Stimulated activated naive B cell treated with anti-CD40 and anti-IgM and Interleukin-4, amounts not matched to agents 10 μg/mL and 1 μg/mL and 100 μg/mL, for 72 hours (primary cell): ENCODE measurements around the gene NAALADL2.

Experiments used
- ATAC-seq, 2 donors: fragments of 150-1000 bp; cut with Tn5 transposase; replicated peaks; 2 replicates each; pipeline ENCODE4 v1.10.0; 2021; ENCODE audit warnings: moderate library complexity in 1 of 2
- DNase-seq: peaks from one replicate; pipeline ENCODE4 v3.0.0; 2021
- H3K27ac Mint-ChIP-seq: one replicate; pipeline ENCODE4 v1.8.0; 2022; ENCODE audit warnings: mild to moderate bottlenecking, mixed read lengths
- H3K27me3 Mint-ChIP-seq, 2 donors: one replicate each; pipeline ENCODE4 v1.8.0; 2022; ENCODE audit warnings: mixed read lengths in 2 of 2
- H3K36me3 Mint-ChIP-seq, 2 donors: one replicate each; pipeline ENCODE4 v1.8.0; 2022; ENCODE audit warnings: mixed read lengths in 2 of 2, mild to moderate bottlenecking in 1 of 2
- H3K4me1 Mint-ChIP-seq, 2 donors: one replicate each; pipeline ENCODE4 v1.8.0; 2022; ENCODE audit warnings: mixed read lengths in 2 of 2, mild to moderate bottlenecking in 1 of 2
- H3K4me3 Mint-ChIP-seq, 2 donors: one replicate each; pipeline ENCODE4 v1.8.0; 2022; ENCODE audit warnings: mild to moderate bottlenecking in 2 of 2, mixed read lengths in 2 of 2, moderate library complexity in 1 of 2
- H3K9me3 Mint-ChIP-seq, 2 donors: one replicate each; pipeline ENCODE4 v1.8.0; 2022; ENCODE audit warnings: mixed read lengths in 2 of 2, mild to moderate bottlenecking in 1 of 2

Gene NAALADL2

DNA sequence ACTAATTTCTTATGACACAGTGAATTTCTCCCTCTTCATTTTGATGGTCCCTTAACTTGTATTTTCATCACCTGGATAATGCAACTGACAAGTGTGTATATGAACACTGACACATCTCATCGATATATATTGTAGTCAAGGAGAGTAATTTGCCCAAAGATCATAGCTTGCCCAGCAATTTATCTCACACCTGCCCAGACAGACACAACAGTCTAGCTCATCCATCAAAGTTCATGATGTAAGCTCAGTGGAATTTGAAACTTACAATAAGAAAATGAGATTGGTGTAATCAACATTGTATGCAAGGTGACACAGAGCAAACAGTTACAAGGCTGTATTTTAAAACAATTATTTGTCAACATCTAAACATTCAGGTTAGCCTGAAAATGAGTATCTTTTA is 805.8 kb downstream of the NAALADL2 start:
- Mint-ChIP-seq H3K27ac (no peak overlapping the region), H3K4me1 (no peaks in the 10 kb centered on the region), H3K27me3 (no peaks in the 10 kb centered on the region), H3K36me3 (no peaks in the 10 kb centered on the region), H3K9me3 (peaks cover 0 to 1% of the 10 kb centered on the region in 2 donors), H3K4me3 (no peak overlapping the region)
- DNase-seq (no peak), ATAC-seq (no peak)

DNA sequence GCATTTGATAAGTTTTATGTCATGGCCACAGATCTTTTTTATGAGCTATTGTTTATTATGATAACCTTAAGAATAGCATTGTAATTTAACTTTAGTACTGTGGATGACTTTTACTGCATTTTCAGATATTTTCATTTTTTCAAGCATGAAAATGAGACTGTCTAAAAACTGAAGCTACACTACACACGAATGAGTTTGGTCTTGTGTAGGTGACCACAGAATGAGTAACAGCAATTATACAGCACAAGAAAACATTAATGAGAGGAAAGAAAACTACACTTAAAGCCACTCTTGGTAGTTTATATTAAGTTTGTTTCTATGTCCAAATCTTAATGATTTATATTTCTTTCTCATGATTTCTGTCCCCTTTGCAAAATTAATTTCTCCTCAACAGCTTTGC is 809.2 kb downstream of the NAALADL2 start:
- Mint-ChIP-seq H3K36me3 (no peaks in the 10 kb centered on the region), H3K27me3 (no peaks in the 10 kb centered on the region), H3K27ac (no peak overlapping the region), H3K4me1 (no peaks in the 10 kb centered on the region), H3K9me3 (no peaks in the 10 kb centered on the region), H3K4me3 (no peak overlapping the region)
- ATAC-seq (no peak), DNase-seq (no peak)

DNA sequence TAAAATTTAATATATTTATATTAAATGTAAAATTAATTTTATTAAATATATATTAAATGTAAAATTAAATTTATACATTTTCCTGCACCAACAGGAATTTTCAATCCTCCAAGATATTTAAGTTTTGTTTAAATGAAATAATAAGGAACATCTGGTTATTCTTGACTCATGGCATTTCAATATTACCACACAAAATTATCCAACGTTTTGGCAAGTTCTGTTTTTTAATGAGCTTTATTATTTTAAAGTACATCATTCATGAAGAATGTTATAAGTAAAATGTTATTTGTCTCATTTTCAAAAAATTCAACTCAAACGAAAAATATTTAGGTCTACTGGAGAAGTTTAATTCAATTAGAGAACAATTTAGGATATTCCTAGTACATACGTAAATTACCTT is 811.4 kb downstream of the NAALADL2 start:
- DNase-seq (no peak), ATAC-seq (no peak)
- Mint-ChIP-seq H3K9me3 (no peaks in the 10 kb centered on the region), H3K27me3 (no peaks in the 10 kb centered on the region), H3K27ac (no peak overlapping the region), H3K36me3 (no peaks in the 10 kb centered on the region), H3K4me1 (no peaks in the 10 kb centered on the region), H3K4me3 (no peak overlapping the region)

DNA sequence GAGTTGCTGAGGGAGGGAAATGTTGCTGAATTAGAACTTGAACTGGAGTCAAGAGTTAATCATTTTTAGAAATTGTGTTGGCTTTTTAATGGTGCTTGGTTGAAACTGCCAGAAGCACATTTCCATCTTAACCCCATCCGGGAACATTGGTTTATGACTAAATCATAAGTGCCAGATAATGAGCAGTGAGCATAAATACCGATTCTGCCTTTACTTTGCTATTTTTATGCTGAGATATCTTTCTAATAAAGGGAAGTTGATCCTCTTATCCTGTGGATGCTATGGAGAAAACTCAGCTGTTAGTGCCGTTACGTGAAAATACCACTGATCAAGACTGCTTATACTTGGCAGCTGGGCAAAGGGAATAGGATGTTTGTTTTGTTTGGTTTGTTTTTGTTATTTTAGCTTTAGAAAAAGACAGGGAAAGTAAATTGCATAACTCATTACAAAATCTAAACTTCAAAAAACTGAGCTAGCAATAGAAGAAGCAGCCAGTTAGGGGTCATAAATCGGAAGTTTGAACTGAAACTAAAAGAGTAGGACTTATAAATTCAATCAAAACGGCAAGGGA is 813.1 kb downstream of the NAALADL2 start:
- ATAC-seq (no peak), DNase-seq (no peak)
- Mint-ChIP-seq H3K4me3 (no peak overlapping the region), H3K36me3 (no peaks in the 10 kb centered on the region), H3K9me3 (no peaks in the 10 kb centered on the region), H3K27me3 (no peaks in the 10 kb centered on the region), H3K4me1 (no peaks in the 10 kb centered on the region), H3K27ac (no peak overlapping the region)

DNA sequence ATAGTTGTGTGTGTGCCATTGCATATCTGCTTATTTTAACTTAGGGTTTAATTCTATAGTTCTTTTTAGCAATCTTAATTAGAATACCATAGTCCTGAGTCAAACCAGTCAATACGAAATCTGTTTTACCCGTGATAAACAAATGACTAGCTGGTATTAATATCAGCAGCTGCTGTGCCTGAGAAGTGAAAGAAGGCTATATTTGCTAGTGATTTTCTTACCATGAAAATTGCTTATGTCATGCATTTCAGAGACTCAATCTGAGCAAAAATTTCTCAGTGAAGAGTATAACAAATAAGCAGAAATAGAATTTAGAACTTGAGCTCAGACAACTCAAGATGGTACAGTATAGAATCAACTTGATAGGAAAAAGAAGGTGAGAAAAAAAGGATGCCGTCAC is 820.4 kb downstream of the NAALADL2 start:
- Mint-ChIP-seq H3K27ac (no peak overlapping the region), H3K36me3 (no peaks in the 10 kb centered on the region), H3K9me3 (peaks cover 4 to 5% of the 10 kb centered on the region in 2 donors), H3K4me3 (no peak overlapping the region), H3K4me1 (no peaks in the 10 kb centered on the region), H3K27me3 (no peaks in the 10 kb centered on the region)
- ATAC-seq (no peak), DNase-seq (no peak)

DNA sequence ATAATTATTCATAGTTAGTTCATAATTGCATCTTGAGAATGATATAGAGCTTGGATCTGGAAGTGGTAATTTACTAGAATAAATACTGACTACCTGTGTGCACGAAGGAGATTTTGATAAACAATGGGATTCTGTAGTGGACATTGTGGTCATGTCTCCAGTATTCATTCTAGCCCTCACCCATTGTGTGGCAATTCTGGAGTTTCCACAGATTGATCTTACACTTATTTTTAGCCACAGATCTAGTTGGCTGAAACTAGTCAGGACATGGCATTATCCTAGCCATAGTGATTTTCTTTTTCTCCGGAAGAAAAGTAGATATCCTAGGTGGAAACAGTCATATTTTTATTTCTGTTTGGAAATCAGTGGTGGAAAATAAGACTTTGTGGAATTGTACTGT is 833.1 kb downstream of the NAALADL2 start:
- DNase-seq (no peak), ATAC-seq (no peak)
- no peaks in the 10 kb centered on the region for H3K36me3 Mint-ChIP-seq
- no peaks in the 10 kb centered on the region for H3K9me3 Mint-ChIP-seq
- H3K27ac Mint-ChIP-seq, result no peak overlapping the region
- no peak overlapping the region for H3K4me3 Mint-ChIP-seq
- no peaks in the 10 kb centered on the region for H3K27me3 Mint-ChIP-seq
- no peaks in the 10 kb centered on the region for H3K4me1 Mint-ChIP-seq

DNA sequence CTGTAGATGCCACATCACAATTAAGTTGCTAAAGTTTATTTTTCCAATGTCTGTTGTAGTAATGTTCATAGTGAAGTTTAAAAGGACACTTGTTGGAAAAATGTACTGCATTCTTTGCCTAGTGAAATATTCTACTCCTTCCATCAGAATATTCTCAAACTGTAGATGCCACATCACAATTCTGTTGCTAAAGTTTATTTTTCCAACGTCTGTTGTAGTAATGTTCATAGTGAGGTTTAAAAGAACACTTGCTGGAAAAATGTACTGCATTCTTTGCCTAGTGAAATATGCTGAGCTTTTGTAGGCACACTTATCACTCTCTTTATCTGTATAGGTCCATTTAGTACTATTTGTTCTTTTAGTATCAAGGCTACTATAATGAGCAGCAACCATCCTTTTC is 836.1 kb downstream of the NAALADL2 start:
- H3K4me1 Mint-ChIP-seq, result no peaks in the 10 kb centered on the region
- DNase-seq, result no peak
- H3K27me3 Mint-ChIP-seq, result no peaks in the 10 kb centered on the region
- H3K4me3 Mint-ChIP-seq, result no peak overlapping the region
- no peak for ATAC-seq
- no peaks in the 10 kb centered on the region for H3K9me3 Mint-ChIP-seq
- no peaks in the 10 kb centered on the region for H3K36me3 Mint-ChIP-seq
- no peak overlapping the region for H3K27ac Mint-ChIP-seq

DNA sequence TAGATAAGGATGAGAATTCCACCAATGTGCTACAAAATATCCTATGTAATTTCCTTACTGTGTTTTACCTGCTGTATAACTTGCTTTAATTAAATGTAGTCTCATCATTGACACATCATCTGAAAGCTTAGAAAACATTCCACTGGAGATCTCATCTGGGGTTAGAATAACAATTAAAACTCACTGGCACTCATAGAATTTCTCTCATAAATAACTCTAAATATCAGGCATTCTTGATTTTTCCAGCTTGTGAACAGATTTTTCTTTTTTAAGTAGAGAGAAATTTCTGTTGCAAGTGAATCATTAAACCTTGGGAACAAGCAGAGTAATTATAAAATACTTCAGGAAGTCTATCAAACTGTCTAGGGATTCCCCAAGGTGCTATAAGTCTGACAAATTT is 843.8 kb downstream of the NAALADL2 start:
- Mint-ChIP-seq H3K27ac (no peak overlapping the region), H3K9me3 (no peaks in the 10 kb centered on the region)
- no peak for ATAC-seq

DNA sequence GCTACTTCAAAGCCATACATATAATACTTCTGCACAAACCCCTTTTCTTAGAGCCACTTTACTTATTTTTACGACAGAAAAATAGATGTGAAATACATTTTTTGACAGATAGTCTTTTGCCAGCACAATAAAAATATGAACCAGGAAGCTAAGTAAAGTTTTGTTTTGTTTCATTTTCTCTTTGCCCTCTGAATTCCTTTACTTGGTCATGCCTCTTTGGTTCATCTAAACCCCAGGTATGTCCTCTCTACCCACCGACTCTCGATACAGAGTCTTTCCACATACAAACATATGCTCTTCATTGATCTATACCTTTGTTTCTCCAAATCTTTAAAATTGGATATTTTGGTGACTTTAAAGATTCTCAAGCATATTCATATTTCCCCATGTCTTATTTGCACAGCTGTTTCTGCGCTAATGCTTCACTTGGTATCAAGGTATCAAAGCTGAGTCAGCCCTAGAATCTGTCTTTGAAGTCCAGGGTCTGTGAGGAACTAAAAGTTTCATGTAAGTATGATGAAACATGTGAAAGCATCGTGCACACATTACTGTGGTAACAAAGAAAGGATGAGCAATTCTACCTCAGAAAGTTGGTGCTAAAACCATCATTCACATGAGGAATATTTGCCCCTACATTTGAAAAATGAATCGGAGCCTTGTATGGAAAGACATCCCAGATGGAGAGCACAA is 845.4 kb downstream of the NAALADL2 start:
- H3K27me3 Mint-ChIP-seq, result no peaks in the 10 kb centered on the region
- DNase-seq (no peak), ATAC-seq (no peak)
- no peaks in the 10 kb centered on the region for H3K4me1 Mint-ChIP-seq
- no peaks in the 10 kb centered on the region for H3K36me3 Mint-ChIP-seq
- H3K27ac Mint-ChIP-seq, result no peak overlapping the region
- H3K9me3 Mint-ChIP-seq, result no peaks in the 10 kb centered on the region
- H3K4me3 Mint-ChIP-seq, result no peak overlapping the region

More for the DNA sequence above, 843.8 kb downstream of the NAALADL2 start:
- Mint-ChIP-seq H3K27me3 (no peaks in the 10 kb centered on the region), H3K4me3 (no peak overlapping the region), H3K36me3 (no peaks in the 10 kb centered on the region), H3K4me1 (no peaks in the 10 kb centered on the region)
- no peak for DNase-seq

DNA sequence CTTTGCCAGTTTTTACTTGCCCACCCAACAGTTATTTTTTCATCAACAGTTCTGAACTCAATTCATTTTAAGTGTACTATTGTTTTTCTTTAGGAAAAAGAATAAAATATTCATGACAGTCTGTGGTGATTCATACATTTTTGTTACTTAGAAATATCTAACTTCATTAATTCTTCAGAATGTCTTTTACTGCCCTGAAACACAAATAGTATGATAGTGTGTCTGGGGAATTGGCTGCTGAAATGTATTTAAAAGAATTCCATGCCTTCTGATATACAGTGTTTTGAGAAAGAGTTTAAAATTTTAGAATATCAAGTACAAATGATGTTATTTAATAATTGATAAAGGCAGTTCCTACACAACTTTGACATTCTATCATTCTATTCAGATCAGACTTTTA is 854.1 kb downstream of the NAALADL2 start:
- Mint-ChIP-seq H3K4me1 (no peaks in the 10 kb centered on the region), H3K27ac (no peak overlapping the region), H3K4me3 (no peak overlapping the region), H3K27me3 (no peaks in the 10 kb centered on the region), H3K9me3 (peaks cover 0 to 3% of the 10 kb centered on the region in 2 donors), H3K36me3 (no peaks in the 10 kb centered on the region)
- ATAC-seq (no peak), DNase-seq (no peak)

DNA sequence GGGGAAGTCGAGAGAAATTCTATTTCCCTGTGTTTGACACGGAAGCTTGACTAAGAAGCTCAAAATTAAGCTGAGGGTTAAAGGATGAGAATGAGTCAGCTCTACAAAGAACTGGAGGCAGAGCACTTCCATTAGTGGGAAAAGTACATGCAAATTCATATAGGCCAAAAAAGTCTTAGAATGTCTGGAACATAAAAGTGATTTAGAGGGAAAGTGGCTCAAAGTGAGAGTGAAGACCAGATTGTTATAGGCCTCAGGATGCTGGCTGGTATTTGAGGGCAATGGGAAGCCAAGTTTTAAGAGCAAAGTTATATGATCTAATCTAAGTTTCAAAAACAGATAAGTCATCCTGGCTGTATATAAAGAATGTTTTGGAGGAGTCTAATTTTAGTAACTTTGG is 857.3 kb downstream of the NAALADL2 start:
- no peak overlapping the region for H3K4me3 Mint-ChIP-seq
- no peaks in the 10 kb centered on the region for H3K36me3 Mint-ChIP-seq
- peak overlapping the region; percentile 32 for H3K27ac Mint-ChIP-seq

DNA sequence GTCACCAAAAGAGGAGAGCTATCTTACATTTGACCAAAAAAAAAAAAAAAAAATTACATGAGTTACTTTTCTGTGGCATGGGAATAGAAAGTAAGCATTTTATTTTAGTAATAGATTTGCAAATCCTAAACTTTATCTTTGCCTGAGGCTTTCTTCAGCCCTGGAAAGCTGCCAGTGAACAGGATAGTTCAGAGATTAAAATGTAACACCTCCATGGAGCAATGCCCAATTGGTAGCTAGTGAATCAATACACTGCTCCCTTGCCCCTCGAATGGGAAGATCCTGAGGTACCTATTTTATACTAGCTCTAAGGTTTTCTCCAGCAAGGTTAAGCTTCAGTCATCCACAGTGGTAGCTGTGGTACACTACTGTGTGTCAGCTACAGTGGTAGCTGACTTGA is 867.1 kb downstream of the NAALADL2 start:
- no peak overlapping the region for H3K27ac Mint-ChIP-seq
- H3K36me3 Mint-ChIP-seq, result no peaks in the 10 kb centered on the region
- ATAC-seq (no peak), DNase-seq (no peak)
- no peak overlapping the region for H3K4me3 Mint-ChIP-seq
- no peaks in the 10 kb centered on the region for H3K27me3 Mint-ChIP-seq
- H3K4me1 Mint-ChIP-seq, result no peaks in the 10 kb centered on the region
- H3K9me3 Mint-ChIP-seq, result no peaks in the 10 kb centered on the region

More for the DNA sequence above, 857.3 kb downstream of the NAALADL2 start:
- Mint-ChIP-seq H3K4me1 (no peaks in the 10 kb centered on the region), H3K27me3 (no peaks in the 10 kb centered on the region), H3K9me3 (peaks cover 0 to 4% of the 10 kb centered on the region in 2 donors)
- DNase-seq (no peak), ATAC-seq (no peak)

DNA sequence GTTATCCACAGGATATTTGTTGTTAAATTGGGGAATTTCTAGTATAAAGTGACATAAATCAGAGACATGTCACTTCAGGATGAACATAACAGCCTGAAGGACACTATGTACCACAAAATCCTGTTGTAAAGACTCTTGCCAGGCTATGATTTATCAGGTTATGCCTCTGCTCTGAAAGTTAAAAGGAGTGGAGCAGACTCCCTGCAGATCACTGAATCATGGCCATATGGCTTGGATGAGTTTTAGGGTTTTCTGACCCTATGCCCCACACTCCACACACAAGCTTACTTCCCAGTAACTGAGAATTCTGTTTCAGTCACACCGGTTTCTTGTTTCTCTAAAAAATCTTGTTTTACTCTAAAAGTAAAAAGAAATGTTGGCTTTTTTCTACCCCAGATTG is 869.4 kb downstream of the NAALADL2 start:
- Mint-ChIP-seq H3K27ac (no peak overlapping the region), H3K9me3 (peaks cover 0 to 2% of the 10 kb centered on the region in 2 donors), H3K4me1 (no peaks in the 10 kb centered on the region), H3K36me3 (no peaks in the 10 kb centered on the region), H3K27me3 (no peaks in the 10 kb centered on the region), H3K4me3 (no peak overlapping the region)
- ATAC-seq (no peak), DNase-seq (no peak)

DNA sequence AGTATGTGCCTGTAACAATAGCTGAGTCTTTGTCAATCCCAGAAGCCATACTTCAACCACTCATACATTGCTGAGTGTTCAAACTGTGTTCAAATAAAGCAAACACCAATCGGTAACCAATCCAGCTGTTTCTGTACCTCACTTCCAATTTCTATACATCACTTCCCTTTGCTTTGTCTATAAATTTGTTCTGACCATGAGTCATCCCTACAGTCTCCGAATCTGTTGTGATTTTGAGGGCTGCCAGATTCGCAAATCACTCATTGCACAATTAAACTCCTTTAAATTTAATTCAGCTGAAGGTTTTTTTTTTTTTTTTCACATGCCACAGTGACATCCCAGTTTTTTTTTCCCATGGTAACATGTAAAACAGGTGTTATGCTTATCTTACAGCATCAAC is 870.3 kb downstream of the NAALADL2 start:
- DNase-seq, result no peak
- no peaks in the 10 kb centered on the region for H3K27me3 Mint-ChIP-seq
- H3K4me3 Mint-ChIP-seq, result no peak overlapping the region
- no peak for ATAC-seq
- H3K4me1 Mint-ChIP-seq, result no peaks in the 10 kb centered on the region
- no peak overlapping the region for H3K27ac Mint-ChIP-seq
- H3K9me3 Mint-ChIP-seq, result peaks cover 0 to 2% of the 10 kb centered on the region in 2 donors
- H3K36me3 Mint-ChIP-seq, result no peaks in the 10 kb centered on the region

DNA sequence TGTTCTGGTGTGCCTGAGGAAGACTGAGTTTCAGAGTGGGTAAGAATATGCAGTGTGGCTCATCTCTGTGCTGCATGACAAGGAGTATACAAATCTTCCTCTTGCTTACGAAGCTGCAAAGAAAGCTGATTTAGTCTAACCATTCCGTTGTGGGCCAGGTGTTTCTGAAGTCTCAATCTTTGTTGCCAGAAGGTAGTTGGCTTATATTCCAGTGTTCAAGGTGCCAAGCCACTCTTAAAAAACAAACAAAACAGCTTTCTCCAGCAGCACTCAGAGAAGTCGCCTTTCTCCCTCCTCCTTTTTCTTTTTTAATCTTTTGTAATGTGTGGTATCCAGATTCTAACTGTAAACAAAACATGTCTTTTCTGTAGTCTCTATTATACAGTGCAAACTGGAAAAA is 872.4 kb downstream of the NAALADL2 start:
- H3K27me3 Mint-ChIP-seq, result no peaks in the 10 kb centered on the region
- H3K36me3 Mint-ChIP-seq, result no peaks in the 10 kb centered on the region
- H3K27ac Mint-ChIP-seq, result no peak overlapping the region
- DNase-seq (no peak), ATAC-seq (no peak)
- H3K9me3 Mint-ChIP-seq, result peaks cover 0 to 2% of the 10 kb centered on the region in 2 donors
- no peaks in the 10 kb centered on the region for H3K4me1 Mint-ChIP-seq
- no peak overlapping the region for H3K4me3 Mint-ChIP-seq
